CD14-positive monocyte (primary cell): ENCODE data around the gene BCL2L12. TPM values are rescaled to one million over a fixed set of nuclear protein-coding genes. Genes with fewer than 3 reads are reported as not detected.
"Not testable (repeated sequence)": the region's sequence is repeated elsewhere in the genome, so short reads cannot be mapped to it uniquely, and the experiment has no call there.

Source experiments
- DNase-seq, 3 donors: peaks; one replicate each; pipeline ENCODE4 v3.0.0-alpha.2; 2011 to 2022
- H2AFZ ChIP-seq: 2 replicates; pipeline ENCODE4 v1.6.0; 2012; ENCODE audit warnings: mild to moderate bottlenecking, low read depth, low read length, inconsistent platforms; ENCODE audit not compliant: insufficient read depth, poor library complexity, severe bottlenecking
- H3K27ac ChIP-seq, 2 donors: 1 replicate in 1 of 2; 2 replicates in 1 of 2; pipeline ENCODE4 v1.5.1; 2012 to 2013; ENCODE audit warnings: low read length in 2 of 2, control low read depth in 1 of 2, inconsistent platforms in 1 of 2, low read depth in 1 of 2, mild to moderate bottlenecking in 1 of 2
- H3K27me3 ChIP-seq, 2 donors: one replicate each; pipeline versions ENCODE4 v1.6.0 to v1.6.1; 2011 to 2013; ENCODE audit warnings: low read length in 2 of 2; ENCODE audit not compliant: control insufficient read depth in 2 of 2, insufficient read depth in 2 of 2
- H3K36me3 ChIP-seq, 2 donors: replicated peaks in 1 of 2; 1 replicate in 1 of 2; 2 replicates in 1 of 2; pipeline versions ENCODE4 v1.5.1 to v1.6.1; 2012 to 2013; ENCODE audit warnings: low read length in 2 of 2, control low read depth in 1 of 2, inconsistent platforms in 1 of 2, mild to moderate bottlenecking in 1 of 2; ENCODE audit not compliant: insufficient read depth in 2 of 2, control insufficient read depth in 1 of 2
- H3K4me1 ChIP-seq, 2 donors: 1 replicate in 1 of 2; 2 replicates in 1 of 2; pipeline versions ENCODE4 v1.5.1 to v1.6.1; 2012 to 2013; ENCODE audit warnings: low read length in 2 of 2, control low read depth in 1 of 2, inconsistent platforms in 1 of 2, mild to moderate bottlenecking in 1 of 2, moderate library complexity in 1 of 2; ENCODE audit not compliant: insufficient read depth in 2 of 2, control insufficient read depth in 1 of 2
- H3K4me2 ChIP-seq: replicated peaks from 2 replicates; pipeline ENCODE3; 2012; ENCODE audit warnings: low read length, moderate library complexity, mild to moderate bottlenecking; ENCODE audit not compliant: poor library complexity, severe bottlenecking; ENCODE audit errors: extremely low read depth
- H3K4me3 ChIP-seq, 3 experiments: fragments of 200-600 bp in 1 of 3; sonication (generic) in 1 of 3; replicated peaks in 1 of 3; 1 replicate in 2 of 3; 2 replicates in 1 of 3; pipeline ENCODE4 v1.5.1; 2011 to 2013; ENCODE audit warnings: low read length in 3 of 3, mild to moderate bottlenecking in 3 of 3, control low read depth in 2 of 3, low read depth in 2 of 3, inconsistent platforms in 1 of 3, moderate library complexity in 1 of 3
- H3K79me2 ChIP-seq: 2 replicates; pipeline ENCODE4 v1.6.0; 2012; ENCODE audit warnings: mild to moderate bottlenecking, control low read depth, inconsistent platforms, low read length, moderate library complexity; ENCODE audit not compliant: insufficient read depth
- H3K9ac ChIP-seq: 2 replicates; pipeline ENCODE4 v1.6.0; 2017; ENCODE audit warnings: low read length, mild to moderate bottlenecking; ENCODE audit not compliant: insufficient read depth, poor library complexity, severe bottlenecking
- H3K9me3 ChIP-seq, 2 donors: replicated peaks in 1 of 2; 1 replicate in 1 of 2; 2 replicates in 1 of 2; pipeline versions ENCODE4 v1.5.1 to v1.6.1; 2012 to 2013; ENCODE audit warnings: low read length in 2 of 2, control low read depth in 1 of 2; ENCODE audit not compliant: control insufficient read depth in 1 of 2, insufficient read depth in 1 of 2
- H4K20me1 ChIP-seq: 2 replicates; pipeline ENCODE4 v1.6.0; 2012; ENCODE audit warnings: mild to moderate bottlenecking, low read length, control low read depth, moderate library complexity; ENCODE audit not compliant: insufficient read depth
- H3K27ac Mint-ChIP-seq, 7 donors: one replicate each; pipeline ENCODE4 v1.8.0; 2020; ENCODE audit warnings: mild to moderate bottlenecking in 7 of 7, mixed read lengths in 7 of 7, moderate library complexity in 6 of 7, inconsistent platforms in 2 of 7
- H3K27me3 Mint-ChIP-seq, 3 donors: one replicate each; pipeline ENCODE4 v1.8.0; 2021 to 2022; ENCODE audit warnings: low read depth in 3 of 3, mild to moderate bottlenecking in 3 of 3, mixed read lengths in 3 of 3, moderate library complexity in 3 of 3, inconsistent platforms in 1 of 3
- H3K36me3 Mint-ChIP-seq, 2 donors: one replicate each; pipeline ENCODE4 v1.8.0; 2020; ENCODE audit warnings: mixed read lengths in 2 of 2, inconsistent platforms in 1 of 2, mild to moderate bottlenecking in 1 of 2
- H3K4me1 Mint-ChIP-seq: one replicate; pipeline ENCODE4 v1.8.0; 2020; ENCODE audit warnings: mild to moderate bottlenecking, mixed read lengths
- H3K4me3 Mint-ChIP-seq, 2 donors: one replicate each; pipeline ENCODE4 v1.8.0; 2020; ENCODE audit warnings: mild to moderate bottlenecking in 2 of 2, mixed read lengths in 2 of 2, moderate library complexity in 1 of 2
- H3K9me3 Mint-ChIP-seq, 7 donors: one replicate each; pipeline ENCODE4 v1.8.0; 2020 to 2022; ENCODE audit warnings: mixed read lengths in 7 of 7, mild to moderate bottlenecking in 6 of 7, moderate library complexity in 6 of 7, inconsistent platforms in 2 of 7
- CTCF ChIP-seq: fragments of 200-600 bp; IDR thresholded peaks from one replicate; pipeline ENCODE4 v1.8.0; 2022; ENCODE audit warnings: antibody characterized with exemption, mild to moderate bottlenecking
- WGBS: methylation state at CpG from one replicate; pipeline ENCODE4 v1.1.5; 2013; ENCODE audit warnings: missing lambda C conversion rate; ENCODE audit not compliant: insufficient coverage; 5-methylcytosine and 5-hydroxymethylcytosine counted together
- intact Hi-C, 2 donors: fragments of 100-400 bp; cut with micrococcal nuclease; formaldehyde crosslinking; loops; one replicate each; pipeline versions ENCODE4 v1.15.0 to v1.15.1; 2023
- polyA plus RNA-seq, 3 donors: library from polyadenylated mRNA; depleted of rRNA in 1 of 3; unstranded in 2 of 3; stranded (reverse) in 1 of 3; fragments of 300-500 nt in 2 of 3; fragments of >200 nt in 1 of 3; fragmentation: Illumina TruSeq in 2 of 3; gene quantifications; 1 replicate in 2 of 3; 2 replicates in 1 of 3; pipeline ENCODE4 v1.2.3, GENCODE V29; 2012 to 2021

Gene BCL2L12
- polyA plus RNA-seq, 3 donors, result 5.7 to 10.3 (median 8.6) TPM

GRCh38 chr19:49631610-49632192 is 34.0 kb upstream of the BCL2L12 start:
- Histone ChIP-seq H3K27me3 (no peaks in the 10 kb centered on the region), H3K4me2 (no peak overlapping the region), H2AFZ (no peak overlapping the region), H3K36me3 (peaks cover 4 to 20% of the 10 kb centered on the region in 2 donors), H4K20me1 (no peaks in the 10 kb centered on the region), H3K4me3 (no peak overlapping the region), H3K9me3 (no peaks in the 10 kb centered on the region), H3K27ac (no peak overlapping the region), H3K79me2 (no peaks in the 10 kb centered on the region), H3K4me1 (no peaks in the 10 kb centered on the region), H3K9ac (no peak overlapping the region)
- Mint-ChIP-seq H3K4me1 (no peaks in the 10 kb centered on the region), H3K27ac (peak overlapping the region in 2 of 7 donors; percentile 16 to 54), H3K36me3 (peaks cover 17 to 32% of the 10 kb centered on the region in 2 donors), H3K27me3 (peaks cover 6 to 13% (median 7%) of the 10 kb centered on the region in 3 donors), H3K4me3 (no peak overlapping the region), H3K9me3 (peaks cover 0 to 5% (median 0%) of the 10 kb centered on the region in 7 donors)
- WGBS, result 97% methylated on average over 10 of the region's 19 CpGs
- no peak for TF ChIP-seq CTCF
- DNase-seq, result no peak
- intact Hi-C loops, result no loop called here

- DNase-seq, result no peak
- no peak overlapping the region for H3K4me3 ChIP-seq
- Mint-ChIP-seq H3K27me3 (peaks cover 7 to 13% (median 8%) of the 10 kb centered on the region in 3 donors), H3K4me1 (peaks cover 2% of the 10 kb centered on the region), H3K9me3 (peaks cover 0 to 3% (median 0%) of the 10 kb centered on the region in 7 donors), H3K36me3 (peaks cover 8 to 23% of the 10 kb centered on the region in 2 donors), H3K4me3 (no peak overlapping the region), H3K27ac (no peak overlapping the region)
- intact Hi-C loops, result no loop called here
- H3K27me3 ChIP-seq, result no peaks in the 10 kb centered on the region
- no peak overlapping the region for H3K4me2 ChIP-seq
- no peak overlapping the region for H2AFZ ChIP-seq
- no CpG with 5 or more reads among the region's 5 CpGs for WGBS
- peaks cover 0 to 11% of the 10 kb centered on the region in 2 donors for H3K36me3 ChIP-seq
- no peaks in the 10 kb centered on the region for H3K79me2 ChIP-seq
- H3K27ac ChIP-seq, result no peak overlapping the region
- H4K20me1 ChIP-seq, result no peaks in the 10 kb centered on the region
- H3K4me1 ChIP-seq, result peaks cover 0 to 2% of the 10 kb centered on the region in 2 donors
- no peak overlapping the region for H3K9ac ChIP-seq
- no peak for TF ChIP-seq CTCF
- H3K9me3 ChIP-seq, result no peaks in the 10 kb centered on the region
Measured at GRCh38 chr19:49632576-49632975, 33.2 kb upstream of the BCL2L12 start.

DNA sequence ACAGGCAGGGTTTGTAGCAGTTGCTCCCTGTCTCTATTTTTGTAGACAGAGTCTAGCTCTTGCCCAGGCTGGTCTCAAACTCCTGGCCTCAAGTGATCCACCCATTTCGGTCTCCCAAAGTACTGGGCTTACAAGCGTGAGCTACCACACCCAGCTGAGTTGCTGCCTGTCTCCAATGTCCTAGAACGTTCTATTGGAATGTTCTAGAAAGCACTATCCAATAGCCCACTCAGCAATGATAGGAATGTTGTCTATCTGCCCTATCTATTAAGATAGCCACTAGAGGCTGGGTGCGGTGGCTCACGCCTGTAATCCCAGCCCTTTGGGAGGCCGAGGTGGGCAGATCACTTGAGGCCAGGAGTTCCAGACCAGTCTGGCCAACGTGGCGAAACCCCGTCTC is 32.5 kb upstream of the BCL2L12 start:
- H3K4me1 ChIP-seq, H3K9ac ChIP-seq, H3K9me3 ChIP-seq, H3K27me3 ChIP-seq, H3K4me3 ChIP-seq, H3K4me3 Mint-ChIP-seq, H2AFZ ChIP-seq, H3K36me3 ChIP-seq, H3K27ac ChIP-seq, H3K4me2 ChIP-seq, H3K79me2 ChIP-seq, H3K4me1 Mint-ChIP-seq, intact Hi-C loops, H3K9me3 Mint-ChIP-seq, DNase-seq, H4K20me1 ChIP-seq: not testable (repeated sequence)
- Mint-ChIP-seq H3K27me3 (peaks cover 7 to 13% (median 8%) of the 10 kb centered on the region in 3 donors), H3K27ac (peak overlapping the region in 1 of 7 donors; percentile 63), H3K36me3 (peaks cover 4 to 16% of the 10 kb centered on the region in 2 donors)
- WGBS, result 94% methylated on average over 7 of the region's 9 CpGs
